Activated T-cell treated with anti-CD3 and anti-CD28 coated beads, Interleukin-2, amount 50 U/mL, for 48 hours (primary cell): ENCODE measurements around the gene NEU1.

Experiments
- DNase-seq, 2 experiments: peaks; one replicate each; pipeline ENCODE4 v3.0.0-alpha.2; 2020

NEU1 gene

GRCh38 chr6:31892821-31893220 is 30.2 kb upstream of the NEU1 start:
- DNase-seq = no peak

- no peak for DNase-seq
These were observed 26.8 kb upstream of the NEU1 start for GRCh38 chr6:31889331-31889972.

- peak; percentile 75 to 77 for DNase-seq
These were observed 25.9 kb upstream of the NEU1 start for GRCh38 chr6:31888276-31889258.

- no peak for DNase-seq
These were observed 24.8 kb upstream of the NEU1 start for GRCh38 chr6:31887173-31888007.

- no peak for DNase-seq
These were observed 23.9 kb upstream of the NEU1 start for GRCh38 chr6:31886541-31886991.

- no peak for DNase-seq
These were observed 22.0 kb upstream of the NEU1 start for GRCh38 chr6:31884528-31885035.

GRCh38 chr6:31883676-31884075 is 21.1 kb upstream of the NEU1 start:
- DNase-seq = no peak

- DNase-seq = no peak
These were observed 19.7 kb upstream of the NEU1 start for GRCh38 chr6:31882344-31882743.

- no peak for DNase-seq
These were observed 18.7 kb upstream of the NEU1 start for GRCh38 chr6:31881136-31881859.

GRCh38 chr6:31880616-31881015 is 18.0 kb upstream of the NEU1 start:
- no peak for DNase-seq

GRCh38 chr6:31879901-31880300 is 17.3 kb upstream of the NEU1 start:
- DNase-seq = no peak

- DNase-seq = no peak
These were observed 16.5 kb upstream of the NEU1 start for GRCh38 chr6:31879143-31879542.

GRCh38 chr6:31878726-31879125 is 16.1 kb upstream of the NEU1 start, which contains the start of gene SLC44A4:
SLC44A4 (minus strand) TSS chr6:31878997; CDS start chr6:31878980, 17 bp downstream.
- no peak for DNase-seq

- no peak for DNase-seq
These were observed 15.6 kb upstream of the NEU1 start for GRCh38 chr6:31878222-31878621.

- DNase-seq = no peak
These were observed 15.1 kb upstream of the NEU1 start for GRCh38 chr6:31877651-31878161.

GRCh38 chr6:31877125-31877650 is 14.6 kb upstream of the NEU1 start:
- DNase-seq = no peak

- DNase-seq = no peak
These were observed 13.7 kb upstream of the NEU1 start for GRCh38 chr6:31876357-31876756.

GRCh38 chr6:31875877-31876276 is 13.3 kb upstream of the NEU1 start:
- no peak for DNase-seq

GRCh38 chr6:31874836-31875572 is 12.4 kb upstream of the NEU1 start:
- DNase-seq = no peak

- no peak for DNase-seq
These were observed 11.6 kb upstream of the NEU1 start for GRCh38 chr6:31874084-31874670.
